NCI-H748 (cell line): ENCODE measurements around the gene CDC42BPG.

ENCODE experiments used
- DNase-seq: peaks from one replicate; lab custom pipeline; 2025; ENCODE audit not compliant: unreplicated experiment; lab: John Stamatoyannopoulos, UW

The CDC42BPG gene

DNA sequence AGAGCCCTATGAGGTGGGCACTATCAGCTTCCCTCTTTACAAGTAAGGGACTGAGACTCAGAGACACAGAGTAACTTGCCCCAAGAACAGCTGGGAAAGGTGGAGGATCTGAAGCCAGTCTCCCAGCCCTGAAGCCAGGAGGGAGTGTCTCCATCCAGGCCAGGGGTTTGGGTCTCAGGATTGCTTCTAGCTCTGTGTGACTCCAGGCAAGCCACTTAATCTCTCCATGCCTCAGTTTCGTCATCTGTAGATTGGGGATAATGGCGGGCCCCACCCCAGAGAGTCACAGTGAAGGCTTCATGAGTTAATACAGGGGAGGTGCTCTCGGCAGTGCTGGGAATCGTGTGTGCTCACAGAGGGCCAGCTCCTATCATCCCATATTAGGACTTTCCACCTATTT lies 52.0 kb downstream of the CDC42BPG start:
- DNase-seq: no peak

DNA sequence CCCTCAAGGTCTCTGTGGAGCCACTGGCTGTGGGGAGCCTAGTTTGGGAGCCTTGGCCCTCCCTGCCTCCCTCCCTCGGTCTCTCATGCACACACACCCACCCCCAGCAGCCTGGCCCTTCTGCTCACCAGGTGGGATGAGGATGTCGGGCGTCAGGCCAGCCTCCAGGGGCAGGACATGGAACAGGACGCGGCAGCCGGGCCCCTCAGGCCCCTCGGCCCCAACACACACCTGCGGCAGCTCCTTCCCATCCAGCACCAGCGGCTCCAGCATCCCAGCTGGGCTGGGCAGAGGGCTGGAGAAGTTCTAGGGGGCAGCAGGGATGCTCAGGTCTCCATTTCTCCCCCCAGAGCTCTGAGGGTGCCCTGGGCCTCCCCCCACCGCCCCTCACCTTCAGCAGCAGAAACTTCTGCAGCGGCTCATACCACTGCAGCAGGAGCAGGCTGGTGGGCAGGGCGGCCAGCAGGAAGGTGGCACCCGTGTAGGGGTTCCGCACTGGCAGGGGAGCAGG lies 52.6 kb downstream of the CDC42BPG start:
- no peak for DNase-seq

- no peak for DNase-seq
These were observed 54.0 kb downstream of the CDC42BPG start for GRCh38 chr11:64790205-64791095.

GRCh38 chr11:64789331-64790204 lies 54.9 kb downstream of the CDC42BPG start:
- DNase-seq: no peak

DNA sequence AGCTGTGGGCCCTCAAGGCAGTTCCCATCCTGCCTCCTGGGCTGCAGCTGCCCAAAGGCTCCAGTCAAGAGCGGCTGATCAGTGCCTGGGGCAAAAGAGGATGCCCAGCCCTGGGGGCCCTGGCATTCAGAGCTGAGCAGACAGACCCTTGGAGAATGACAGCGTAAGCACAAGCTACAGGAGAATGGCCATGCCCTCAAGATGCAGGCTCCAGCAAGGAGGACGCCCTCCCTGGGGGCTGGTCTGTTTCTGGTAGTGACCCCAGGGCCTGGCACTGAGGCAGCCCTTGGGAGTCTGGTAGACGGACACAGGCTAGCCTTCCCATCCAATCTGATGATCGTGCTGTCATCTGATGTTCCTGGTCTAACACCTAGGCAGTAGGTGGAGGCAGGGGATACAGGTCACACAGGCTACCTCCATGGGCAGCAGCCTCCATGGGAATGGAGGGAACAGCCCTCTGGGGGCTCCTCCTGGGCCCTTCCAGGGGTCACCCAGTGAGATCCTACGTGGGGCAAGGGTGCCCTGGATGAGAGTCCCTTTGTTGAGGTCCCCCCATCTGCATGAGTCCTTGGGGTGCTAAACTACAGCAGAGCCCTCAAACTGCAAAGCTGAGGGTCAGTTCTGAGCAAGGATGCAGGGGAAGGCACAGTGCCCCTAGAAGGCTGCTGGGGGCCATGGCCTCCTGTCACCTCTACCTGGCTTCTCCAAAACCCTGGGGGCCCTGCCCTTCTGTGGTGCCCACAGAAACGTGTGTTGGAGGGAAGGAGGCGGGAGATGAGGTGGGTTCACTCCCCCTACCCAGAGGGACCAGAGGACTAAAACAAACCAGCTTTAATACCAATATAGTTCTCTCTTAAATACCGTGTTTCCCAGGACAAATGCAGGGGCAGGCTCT lies 55.9 kb downstream of the CDC42BPG start:
- no peak for DNase-seq

DNA sequence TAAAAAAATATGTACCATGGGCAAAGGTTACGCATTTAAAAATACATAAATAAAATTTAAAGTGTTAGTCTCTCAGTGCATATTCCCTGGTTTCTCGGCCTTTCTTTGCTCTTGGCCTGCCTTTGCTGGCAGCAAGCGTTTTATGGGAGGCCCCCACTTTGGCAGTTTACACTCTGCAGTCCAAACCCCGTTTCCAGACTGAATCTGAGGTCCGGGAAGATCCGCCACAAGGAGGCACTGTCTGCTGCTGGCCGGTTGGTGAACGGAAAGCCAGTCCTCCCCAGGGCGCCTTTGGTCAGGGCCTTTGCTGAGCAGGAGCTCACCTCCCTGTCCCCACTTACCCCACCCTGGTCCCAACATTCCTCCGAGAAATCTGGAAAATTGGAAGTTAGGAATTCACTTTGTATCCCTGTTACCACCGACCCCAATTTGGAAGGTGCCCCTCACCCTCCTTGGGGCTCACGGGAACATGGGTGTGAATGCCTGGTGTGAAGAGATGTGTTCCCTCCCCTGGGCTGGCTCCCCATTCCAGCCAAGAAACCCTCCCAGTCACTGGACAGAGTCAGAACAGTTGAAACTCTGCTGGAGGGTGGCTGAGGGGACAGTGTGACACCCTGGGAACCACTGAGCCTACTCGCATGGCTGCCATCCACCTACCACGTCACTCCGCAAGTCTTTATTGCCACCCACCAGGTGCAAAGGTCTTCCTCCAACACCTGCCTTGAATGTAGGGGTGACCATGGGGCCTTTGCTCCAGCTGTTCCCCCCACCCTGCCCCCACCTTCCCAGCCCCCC lies 56.7 kb downstream of the CDC42BPG start:
- peak; percentile 23 for DNase-seq

DNA sequence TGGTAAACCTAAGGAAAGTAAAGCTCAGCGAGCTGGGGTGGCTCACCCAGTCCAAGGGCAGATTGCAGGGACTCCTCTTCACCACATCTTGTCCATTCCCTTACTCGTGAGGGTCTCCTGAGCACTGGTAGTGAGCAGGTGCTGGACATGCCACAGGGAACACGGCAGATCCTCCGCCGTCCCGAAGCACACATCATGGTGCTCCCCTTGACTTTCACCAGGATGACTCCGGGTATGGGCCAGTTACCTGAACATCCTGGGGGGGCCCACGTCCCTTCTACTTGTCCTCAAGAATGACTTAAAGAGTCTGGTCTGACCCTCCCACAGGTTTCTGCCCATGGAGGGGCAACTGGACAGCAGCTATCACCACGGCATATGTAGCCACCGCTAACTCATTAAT lies 58.1 kb downstream of the CDC42BPG start:
- DNase-seq: no peak

- DNase-seq: no peak
These were observed 59.5 kb downstream of the CDC42BPG start for GRCh38 chr11:64784813-64785581.

- peak; percentile 100 for DNase-seq
These were observed 65.8 kb downstream of the CDC42BPG start, which contains the start of gene SF1 for GRCh38 chr11:64778473-64779298. Gene SF1 (minus strand): TSS chr11:64778542. CDS start chr11:64778392, 150 bp downstream.

- no peak for DNase-seq
These were observed 66.3 kb downstream of the CDC42BPG start for GRCh38 chr11:64778223-64778472.

DNA sequence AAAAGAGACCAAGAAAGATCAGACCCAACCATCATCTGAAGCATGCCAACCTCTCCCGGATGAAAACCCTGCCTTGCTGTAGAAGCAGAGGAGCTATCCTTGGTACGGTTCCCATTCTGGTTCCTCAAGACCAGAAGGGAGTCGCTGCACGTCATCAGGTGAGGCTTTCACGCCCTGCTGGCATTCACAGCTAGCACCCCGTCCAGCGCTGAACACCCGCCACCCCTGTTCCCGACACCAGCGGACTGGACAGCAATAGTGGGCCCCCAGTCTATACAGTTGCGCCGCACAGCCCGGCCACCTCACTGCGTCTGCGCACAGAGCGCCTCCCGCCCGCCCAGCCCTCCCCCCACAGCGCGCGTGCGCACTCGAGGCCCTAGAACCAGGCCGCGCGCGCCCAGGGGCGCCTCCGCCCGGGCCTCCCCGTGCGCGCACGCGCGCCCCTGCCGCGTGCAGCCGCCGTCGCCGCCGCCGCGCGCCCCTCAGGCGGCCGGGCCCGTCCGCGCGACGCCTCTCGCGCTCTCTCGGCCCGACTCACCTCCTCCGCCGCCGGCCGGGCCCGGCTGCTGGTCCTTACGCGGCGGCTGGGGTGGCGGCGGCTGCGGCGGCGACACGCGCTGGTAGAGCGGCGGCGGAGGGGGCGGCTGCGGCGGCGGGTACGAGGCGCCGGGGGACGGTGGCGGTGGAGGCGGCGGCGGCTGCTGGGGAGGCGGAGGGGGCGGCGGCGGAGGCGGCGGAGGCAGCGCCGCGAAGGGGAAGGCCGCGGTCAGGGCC lies 66.8 kb downstream of the CDC42BPG start:
- DNase-seq: peak; percentile 87

- DNase-seq: no peak
These were observed 67.6 kb downstream of the CDC42BPG start for GRCh38 chr11:64776875-64777274.

DNA sequence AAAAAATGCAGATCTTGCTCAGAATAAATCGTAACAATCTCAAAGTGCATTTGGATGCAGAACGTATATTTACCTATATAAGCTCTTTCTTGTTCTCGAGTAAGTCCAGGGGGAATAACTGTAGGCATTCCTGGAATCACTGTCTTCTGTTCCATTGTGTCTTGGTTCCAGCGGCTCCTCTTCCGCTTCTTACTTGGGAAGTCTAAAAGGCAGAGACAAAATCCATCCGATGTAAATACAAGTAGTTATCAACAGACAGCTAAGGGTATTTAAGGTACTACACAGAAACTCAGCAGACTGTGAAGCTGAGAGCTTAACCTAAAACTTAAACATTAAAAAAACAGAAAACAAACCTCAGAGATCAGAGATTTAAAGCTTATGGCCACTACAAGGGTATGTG lies 68.0 kb downstream of the CDC42BPG start:
- no peak for DNase-seq

- DNase-seq: no peak
These were observed 70.3 kb downstream of the CDC42BPG start for GRCh38 chr11:64774144-64774543.
